H9 (cell line): ENCODE results near the gene CAPNS1. TPM values are rescaled to one million over a fixed set of nuclear protein-coding genes. Genes with fewer than 3 reads are reported as not detected.

Source experiments
- DNase-seq: peaks from one replicate; pipeline ENCODE4 v3.0.0-alpha.2; 2017
- H2AFZ ChIP-seq: one replicate; pipeline ENCODE4 v1.6.1; 2013; ENCODE audit warnings: mild to moderate bottlenecking, low read length, control low read depth, moderate library complexity
- H2AK5ac ChIP-seq: 2 replicates; pipeline ENCODE4 v1.6.1; 2013; ENCODE audit warnings: low read length, control low read depth, mixed read lengths; ENCODE audit not compliant: insufficient read length
- H2BK120ac ChIP-seq: one replicate; pipeline ENCODE4 v1.6.1; 2013; ENCODE audit warnings: low read depth, mild to moderate bottlenecking, low read length, control low read depth, inconsistent platforms; ENCODE audit not compliant: poor library complexity, severe bottlenecking
- H2BK12ac ChIP-seq: 2 replicates; pipeline ENCODE4 v1.6.1; 2013; ENCODE audit warnings: low read length, control low read depth, mixed read lengths, low read depth; ENCODE audit not compliant: insufficient read length
- H2BK15ac ChIP-seq: 2 replicates; pipeline ENCODE4 v1.6.1; 2013; ENCODE audit warnings: low read depth, low read length, control low read depth
- H2BK20ac ChIP-seq: one replicate; pipeline ENCODE4 v1.6.1; 2013; ENCODE audit warnings: low read depth, mild to moderate bottlenecking, low read length, control low read depth, inconsistent platforms; ENCODE audit not compliant: poor library complexity, severe bottlenecking
- H2BK5ac ChIP-seq: 2 replicates; pipeline ENCODE4 v1.6.1; 2013; ENCODE audit warnings: low read length, control low read depth, mixed read lengths; ENCODE audit not compliant: insufficient read length
- H3K14ac ChIP-seq: 2 replicates; pipeline ENCODE4 v1.6.1; 2013; ENCODE audit warnings: low read length, control low read depth; ENCODE audit not compliant: insufficient read depth
- H3K18ac ChIP-seq: 2 replicates; pipeline ENCODE4 v1.6.1; 2013; ENCODE audit warnings: low read depth, mild to moderate bottlenecking, mixed read lengths, low read length, control low read depth; ENCODE audit not compliant: insufficient read length
- H3K23ac ChIP-seq: 2 replicates; pipeline ENCODE4 v1.6.1; 2013; ENCODE audit warnings: low read length, control low read depth, mixed read lengths, low read depth; ENCODE audit not compliant: insufficient read length
- H3K23me2 ChIP-seq: 2 replicates; pipeline ENCODE4 v1.6.1; 2013; ENCODE audit warnings: low read depth, mild to moderate bottlenecking, mixed read lengths, low read length, control low read depth; ENCODE audit not compliant: insufficient read length, poor library complexity, severe bottlenecking
- H3K27ac ChIP-seq: 2 replicates; pipeline ENCODE4 v1.5.1; 2013; ENCODE audit warnings: low read length, control low read depth, mixed read lengths, low read depth; ENCODE audit not compliant: insufficient read length
- H3K27me3 ChIP-seq: 2 replicates; pipeline ENCODE4 v1.6.1; 2013; ENCODE audit warnings: low read length, control low read depth, inconsistent platforms; ENCODE audit not compliant: insufficient read depth
- H3K4ac ChIP-seq: 2 replicates; pipeline ENCODE4 v1.6.1; 2013; ENCODE audit warnings: low read depth, mild to moderate bottlenecking, control low read depth, inconsistent platforms, low read length, moderate library complexity
- H3K4me1 ChIP-seq: 2 replicates; pipeline ENCODE4 v1.6.1; 2013; ENCODE audit warnings: low read length, control low read depth, inconsistent platforms; ENCODE audit not compliant: insufficient read depth
- H3K4me2 ChIP-seq: 2 replicates; pipeline ENCODE4 v1.6.1; 2013; ENCODE audit warnings: low read length, control low read depth, mixed read lengths; ENCODE audit not compliant: insufficient read length, insufficient read depth
- H3K56ac ChIP-seq: 2 replicates; pipeline ENCODE4 v1.6.1; 2013; ENCODE audit warnings: low read depth, mild to moderate bottlenecking, mixed read lengths, low read length, control low read depth; ENCODE audit not compliant: insufficient read length
- H3K79me1 ChIP-seq: 2 replicates; pipeline ENCODE4 v1.6.1; 2013; ENCODE audit warnings: low read depth, mild to moderate bottlenecking, moderate library complexity, low read length, control low read depth, inconsistent platforms; ENCODE audit not compliant: insufficient read depth, poor library complexity, severe bottlenecking
- H3K79me2 ChIP-seq: 2 replicates; pipeline ENCODE4 v1.6.1; 2013; ENCODE audit warnings: low read length, control low read depth, inconsistent platforms; ENCODE audit not compliant: insufficient read depth
- H3K9ac ChIP-seq: 2 replicates; pipeline ENCODE4 v1.6.1; 2013; ENCODE audit warnings: low read length, control low read depth, mixed read lengths; ENCODE audit not compliant: insufficient read length; ENCODE audit errors: extremely low read depth
- H3K9me3 ChIP-seq: one replicate; pipeline ENCODE4 v1.6.1; 2013; ENCODE audit warnings: low read depth, low read length, inconsistent platforms; ENCODE audit not compliant: control insufficient read depth
- H3T11ph ChIP-seq: one replicate; pipeline ENCODE4 v1.6.1; 2013; ENCODE audit warnings: mild to moderate bottlenecking, low read length, control low read depth, inconsistent platforms
- H4K20me1 ChIP-seq: one replicate; pipeline ENCODE4 v1.6.1; 2013; ENCODE audit not compliant: control insufficient read depth, insufficient read length, insufficient read depth
- H4K5ac ChIP-seq: 2 replicates; pipeline ENCODE4 v1.6.1; 2013; ENCODE audit warnings: low read depth, mild to moderate bottlenecking, mixed read lengths, low read length, control low read depth; ENCODE audit not compliant: insufficient read length
- H4K8ac ChIP-seq: replicated peaks from 2 replicates; pipeline ENCODE4 v1.6.1; 2013; ENCODE audit warnings: low read length, control low read depth, mixed read lengths, low read depth; ENCODE audit not compliant: insufficient read length
- H4K91ac ChIP-seq: 2 replicates; pipeline ENCODE4 v1.6.1; 2013; ENCODE audit warnings: low read depth, mild to moderate bottlenecking, moderate library complexity, mixed read lengths, low read length, control low read depth; ENCODE audit not compliant: insufficient read length
- H3K27ac Mint-ChIP-seq, 3 experiments: 2 replicates in 2 of 3; 3 replicates in 1 of 3; pipeline ENCODE4 v1.8.0; 2020 to 2021; ENCODE audit warnings: mixed read lengths in 3 of 3, mild to moderate bottlenecking in 1 of 3, moderate library complexity in 1 of 3
- H3K27me3 Mint-ChIP-seq: 2 replicates; pipeline ENCODE4 v1.8.0; 2021; ENCODE audit warnings: low read depth, mild to moderate bottlenecking, moderate library complexity, mixed read lengths
- H3K36me3 Mint-ChIP-seq, 3 experiments: 2 replicates in 2 of 3; 3 replicates in 1 of 3; pipeline ENCODE4 v1.8.0; 2020 to 2021; ENCODE audit warnings: low read depth in 3 of 3, mixed read lengths in 3 of 3; ENCODE audit not compliant: insufficient read depth in 1 of 3
- H3K4me1 Mint-ChIP-seq, 2 experiments: 2 replicates each; pipeline ENCODE4 v1.8.0; 2020; ENCODE audit warnings: mixed read lengths in 2 of 2
- H3K4me3 Mint-ChIP-seq, 2 experiments: 2 replicates in 1 of 2; 3 replicates in 1 of 2; pipeline ENCODE4 v1.8.0; 2020 to 2021; ENCODE audit warnings: mild to moderate bottlenecking in 2 of 2, mixed read lengths in 2 of 2, moderate library complexity in 1 of 2
- H3K9me3 Mint-ChIP-seq, 2 experiments: 2 replicates in 1 of 2; 3 replicates in 1 of 2; pipeline ENCODE4 v1.8.0; 2020; ENCODE audit warnings: mild to moderate bottlenecking in 2 of 2, mixed read lengths in 2 of 2, moderate library complexity in 1 of 2
- CTCF ChIP-seq: fragments of 200-600 bp; sonication (generic); conservative IDR thresholded peaks from 3 replicates; pipeline ENCODE4 v1.8.0; 2021; ENCODE audit warnings: antibody characterized with exemption, mild to moderate bottlenecking
- WGBS: extraction: QIAGEN DNeasy Blood & Tissue Kit; methylation state at CpG from one replicate; pipeline ENCODE4 v1.1.7; 2013; ENCODE audit warnings: missing lambda C conversion rate, low lambda C conversion rate, mixed read lengths; ENCODE audit not compliant: insufficient read length; ENCODE audit errors: extremely low coverage; 5-methylcytosine and 5-hydroxymethylcytosine counted together
- total RNA-seq: library from RNA; stranded (reverse); gene quantifications from 2 replicates; pipeline ENCODE4 v1.2.1, GENCODE V29; 2021

The CAPNS1 gene
- total RNA-seq, 1 experiment from 2014 or later, result 399 TPM

- DNase-seq, result peak; percentile 100
- no peak within 1 kb of the TSS for H2BK20ac ChIP-seq
- H2BK12ac ChIP-seq, result no peak within 1 kb of the TSS
- H4K8ac ChIP-seq, result no peak within 1 kb of the TSS
- Mint-ChIP-seq H3K4me3 (peak within 1 kb of the TSS; percentile 95 to 99), H3K27me3 (peaks cover 3% of the 10 kb centered on the region; the same call in 1 of the 2 replicates), H3K36me3 (peaks cover 28 to 58% (median 56%) of the 10 kb centered on the region in 3 experiments; a peak in 6 of 7 replicates), H3K9me3 (no peaks in the 10 kb centered on the region; a peak in 1 of 5 replicates), H3K27ac (peak within 1 kb of the TSS; percentile 96 to 100 (median 97)), H3K4me1 (peaks cover 27 to 47% of the 10 kb centered on the region in 2 experiments)
- H2BK15ac ChIP-seq, result no peak within 1 kb of the TSS
- no peaks in the 10 kb centered on the region; the same call in 1 of the 2 replicates for H3K79me2 ChIP-seq
- peak within 1 kb of the TSS; percentile 22 for H4K5ac ChIP-seq
- no CpG with 5 or more reads among the region's 60 CpGs for WGBS
- H3K18ac ChIP-seq, result peak within 1 kb of the TSS; percentile 72
- H3K4me2 ChIP-seq, result peak within 1 kb of the TSS; percentile 93
- H2AFZ ChIP-seq, result no peak within 1 kb of the TSS
- H2BK5ac ChIP-seq, result no peak within 1 kb of the TSS
- H3K27ac ChIP-seq, result peak within 1 kb of the TSS; percentile 19
- peak within 1 kb of the TSS; percentile 64 for H3K9ac ChIP-seq
- no peak within 1 kb of the TSS for H3K56ac ChIP-seq
- no peak within 1 kb of the TSS for H2BK120ac ChIP-seq
- no peaks in the 10 kb centered on the region for H3K79me1 ChIP-seq
- no peak for TF ChIP-seq CTCF
- no peaks in the 10 kb centered on the region for H4K20me1 ChIP-seq
- no peaks in the 10 kb centered on the region for H3K9me3 ChIP-seq
- no peak within 1 kb of the TSS for H4K91ac ChIP-seq
- H2AK5ac ChIP-seq, result no peak within 1 kb of the TSS
- H3K4me1 ChIP-seq, result peaks cover 2% of the 10 kb centered on the region; the same call in 1 of the 2 replicates
- peak within 1 kb of the TSS; percentile 70 for H3K14ac ChIP-seq
- no peak within 1 kb of the TSS for H3K4ac ChIP-seq
- peaks cover 14% of the 10 kb centered on the region for H3K23me2 ChIP-seq
- no peak within 1 kb of the TSS for H3K23ac ChIP-seq
- no peaks in the 10 kb centered on the region for H3K27me3 ChIP-seq
- H3T11ph ChIP-seq, result no peak within 1 kb of the TSS
Observed at GRCh38 chr19:36114721-36115452, 25.0 kb upstream of the CAPNS1 start, which contains the start of gene POLR2I. POLR2I (minus strand) TSS chr19:36114875; CDS start chr19:36114856, 19 bp downstream.
